CD1c-positive myeloid dendritic cell (primary cell): Measurements from ENCODE around the gene TCF20.

Source experiments
- DNase-seq: peaks from one replicate; pipeline ENCODE4 v3.0.0-alpha.2; 2016; ENCODE audit errors: extremely low spot score

Gene TCF20

DNA sequence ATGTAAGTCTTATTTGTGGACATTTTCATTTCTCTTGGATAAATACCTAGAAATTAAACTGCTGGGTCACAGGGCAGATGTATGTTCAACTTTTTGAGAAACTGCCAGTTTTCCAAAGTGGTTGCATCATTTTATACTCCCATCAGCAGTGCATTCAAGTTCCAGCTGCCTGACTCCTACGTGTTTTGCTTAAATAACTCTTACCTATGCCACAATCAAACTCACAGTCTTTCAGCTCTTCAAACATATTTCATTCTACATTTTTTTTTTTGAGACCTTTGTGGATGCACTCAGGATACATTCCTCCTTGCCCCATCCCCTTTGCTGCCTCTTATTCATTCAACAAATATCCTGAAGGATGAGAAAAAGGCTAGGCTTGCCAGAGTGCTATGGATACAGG, 9.2 kb downstream of the TCF20 start:
- no peak for DNase-seq

DNA sequence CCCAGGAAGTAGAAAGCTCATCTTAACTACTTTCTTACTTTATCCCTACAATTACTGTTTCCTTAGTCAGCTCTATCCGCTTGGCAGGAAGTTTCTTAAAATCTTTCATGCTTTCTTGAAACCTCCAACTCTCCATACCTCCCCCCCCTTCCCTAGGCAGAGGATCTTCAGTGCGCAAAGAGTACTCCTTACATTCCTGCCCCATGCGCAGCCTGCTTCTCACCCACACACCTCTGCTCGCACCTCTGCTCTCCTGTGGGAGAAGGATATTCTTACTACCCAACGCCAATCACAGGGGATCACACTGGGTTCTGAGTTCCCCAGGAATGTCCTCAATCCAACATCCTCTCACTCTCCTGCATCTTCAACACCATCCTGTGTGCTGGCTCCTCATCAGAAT, 12.3 kb downstream of the TCF20 start:
- DNase-seq: no peak

DNA sequence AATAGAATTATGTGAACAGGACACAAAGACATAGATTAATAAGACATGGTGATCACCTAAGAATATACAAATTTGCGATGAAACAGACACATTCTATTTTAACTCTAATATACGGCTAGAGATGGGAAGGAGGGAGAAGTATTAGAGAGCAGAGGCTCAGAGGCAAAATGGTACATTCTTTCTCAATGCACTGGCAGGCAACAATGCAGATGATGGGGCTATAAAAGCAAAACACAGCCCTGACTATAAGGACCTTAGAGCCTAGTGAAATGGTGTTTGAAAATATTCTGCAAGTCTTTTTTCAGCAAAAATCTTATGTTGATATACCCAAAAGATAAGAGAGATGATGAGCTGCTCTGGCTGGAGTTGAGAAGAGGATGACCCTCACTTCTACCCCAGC, 13.1 kb downstream of the TCF20 start:
- DNase-seq: no peak

DNA sequence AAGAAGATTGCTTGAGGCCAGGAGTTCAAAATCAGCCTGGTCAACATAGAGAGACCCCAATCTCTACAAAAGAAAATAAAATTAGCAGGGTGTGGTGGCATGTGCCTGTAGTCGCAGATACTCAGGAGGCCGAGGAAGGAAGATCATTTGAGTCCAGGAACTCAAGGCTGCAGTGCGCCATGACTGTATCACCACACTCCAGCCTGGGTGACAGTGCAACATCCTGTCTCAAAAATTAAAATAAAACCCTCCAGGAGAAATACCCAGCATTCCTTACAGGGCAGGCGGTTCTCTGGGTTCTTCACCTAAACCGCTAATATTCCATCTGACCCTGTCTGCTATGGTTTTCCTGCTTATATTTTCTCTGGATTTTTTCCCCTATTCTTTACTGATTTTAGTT, 13.5 kb downstream of the TCF20 start:
- no peak for DNase-seq

DNA sequence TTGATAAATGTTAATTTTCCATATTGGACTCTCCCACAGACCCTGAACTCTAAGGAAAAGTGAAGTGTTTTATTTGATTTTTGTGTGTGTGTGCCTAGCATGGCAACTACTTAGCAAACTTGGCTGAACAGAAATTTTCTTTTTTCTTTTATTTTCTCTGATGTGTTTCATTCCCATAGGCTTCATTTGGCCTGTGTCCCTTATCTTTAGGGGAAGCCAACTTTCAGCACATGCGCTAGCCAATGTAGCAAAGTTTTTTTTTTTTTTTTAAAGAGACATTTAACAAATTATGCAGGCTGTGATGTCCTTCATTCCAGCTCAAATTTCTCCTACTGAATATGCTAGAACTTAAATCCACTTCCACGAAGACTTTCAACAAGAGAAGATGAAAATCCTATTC, 14.2 kb downstream of the TCF20 start:
- DNase-seq: no peak

DNA sequence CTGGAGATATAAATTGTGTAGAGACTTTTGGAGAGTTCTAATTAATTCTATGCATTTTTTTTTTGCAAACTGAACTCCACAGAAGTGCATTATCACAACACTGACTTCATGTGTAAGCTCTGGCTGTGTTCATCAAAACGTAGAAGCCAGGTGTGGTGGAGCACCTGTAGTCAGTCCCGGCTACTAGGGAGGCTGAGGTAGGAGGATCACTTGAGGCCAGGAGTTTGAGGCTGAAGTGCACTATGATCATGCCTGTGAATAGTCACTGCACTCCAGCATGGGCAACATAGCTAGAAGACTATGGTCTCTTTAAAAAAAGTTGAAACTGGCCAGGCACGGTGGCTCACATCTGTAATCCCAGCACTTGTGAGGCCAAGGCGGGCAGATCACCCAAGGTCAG, 20.6 kb downstream of the TCF20 start:
- DNase-seq: no peak

DNA sequence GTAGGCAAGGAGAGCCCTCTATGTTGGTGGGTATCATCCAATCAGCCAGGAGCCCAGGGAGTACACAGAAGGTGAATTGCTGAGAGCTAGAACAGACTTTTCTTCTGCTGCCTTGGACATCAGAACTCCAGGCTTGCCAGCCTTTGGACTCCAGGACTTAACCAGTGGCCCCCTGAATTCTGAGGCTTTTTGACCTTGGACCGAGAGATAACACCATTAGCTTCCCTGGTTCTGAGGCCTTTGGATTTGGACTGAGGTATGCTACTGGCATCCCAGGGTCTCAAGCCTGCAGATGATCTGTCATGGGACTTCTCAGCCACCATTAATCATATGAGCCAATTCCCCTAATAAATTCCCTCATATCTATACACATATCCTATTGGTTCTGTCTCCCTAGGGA, 21.5 kb downstream of the TCF20 start:
- DNase-seq: no peak

DNA sequence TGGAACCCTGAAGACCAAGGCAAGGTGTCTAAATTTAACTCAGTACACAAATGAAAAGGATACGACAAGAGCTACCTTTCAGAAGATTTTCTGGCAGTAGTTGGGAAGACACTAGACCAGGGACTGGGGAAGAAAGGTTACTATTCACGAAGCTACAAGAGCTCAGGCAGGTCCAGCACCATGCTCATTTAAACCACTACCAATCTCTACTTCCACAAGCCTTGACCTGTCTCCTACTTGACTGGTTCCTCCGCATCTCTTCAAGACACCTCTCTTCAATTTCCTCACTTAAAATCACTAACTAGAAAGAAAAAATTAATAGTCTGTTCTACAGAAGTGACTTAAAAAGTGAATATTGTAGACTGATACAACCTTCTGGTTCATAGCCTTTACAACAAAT, 22.9 kb downstream of the TCF20 start:
- no peak for DNase-seq

DNA sequence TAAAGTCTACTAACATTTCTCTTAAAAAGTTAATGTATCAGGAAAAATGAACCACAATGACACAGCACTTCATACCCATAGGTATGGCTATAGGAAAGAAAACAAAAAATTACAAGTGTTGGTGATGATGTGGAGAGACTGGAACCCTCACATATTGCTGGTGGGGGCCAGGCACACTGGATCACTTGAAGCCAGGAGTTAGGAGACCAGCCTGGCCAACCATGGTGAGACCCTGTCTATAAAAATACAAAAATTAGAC, 26.7 kb downstream of the TCF20 start:
- no peak for DNase-seq

DNA sequence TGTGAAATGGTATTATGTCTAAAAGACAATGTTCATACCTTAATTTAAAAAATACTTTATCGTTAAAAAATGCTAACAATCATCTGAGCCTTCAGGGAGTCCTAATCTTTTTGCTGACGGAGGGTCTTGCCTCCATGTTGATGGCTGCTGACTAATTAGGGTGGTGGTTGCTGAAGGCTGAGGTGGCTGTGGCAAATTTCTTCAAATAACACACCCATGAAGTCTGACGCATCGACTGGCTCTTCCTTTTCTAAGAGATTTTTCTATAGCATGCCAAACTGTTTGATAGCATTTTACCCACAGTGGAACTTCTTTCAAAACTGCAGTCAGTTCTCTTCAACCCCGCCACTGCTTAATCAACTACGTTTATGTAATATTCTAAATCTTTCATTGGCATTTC, 33.6 kb downstream of the TCF20 start:
- no peak for DNase-seq

DNA sequence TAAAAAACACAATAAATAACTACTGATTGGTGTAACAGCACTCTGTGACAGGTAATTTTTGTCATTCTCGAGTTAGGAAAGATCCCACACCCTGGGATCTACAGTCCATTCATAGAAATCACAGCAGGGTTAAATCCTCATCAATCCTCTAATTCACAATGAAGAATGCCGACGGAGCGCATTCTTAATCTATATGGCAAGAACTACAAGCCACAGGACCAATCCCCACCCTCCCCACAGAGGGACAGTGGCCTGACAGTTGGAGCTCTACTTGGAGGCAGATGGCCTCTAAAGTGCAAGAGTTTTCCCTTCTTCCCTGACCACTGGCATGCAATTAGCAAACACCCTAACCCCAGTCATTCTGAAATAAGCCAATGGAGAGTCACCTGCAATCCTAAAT, 34.2 kb downstream of the TCF20 start:
- no peak for DNase-seq

DNA sequence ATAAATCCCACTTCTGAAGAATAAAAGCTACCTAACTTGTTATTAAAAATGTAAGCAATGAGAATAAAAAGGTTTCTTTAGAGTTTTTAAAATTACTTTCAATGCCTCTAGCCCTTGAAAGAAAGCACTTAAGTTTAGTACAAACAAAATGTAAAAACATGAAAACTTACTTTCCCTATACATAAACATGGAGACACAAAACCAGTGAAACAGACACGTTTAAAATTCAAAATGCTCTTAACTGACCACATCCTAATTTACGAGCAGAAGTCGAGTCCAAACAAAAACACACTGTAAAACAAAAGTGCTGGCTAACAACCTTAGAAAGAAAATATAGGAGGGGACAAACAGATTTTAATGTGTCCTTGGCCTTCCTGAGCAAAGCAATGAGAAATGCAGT, 36.6 kb downstream of the TCF20 start:
- no peak for DNase-seq

DNA sequence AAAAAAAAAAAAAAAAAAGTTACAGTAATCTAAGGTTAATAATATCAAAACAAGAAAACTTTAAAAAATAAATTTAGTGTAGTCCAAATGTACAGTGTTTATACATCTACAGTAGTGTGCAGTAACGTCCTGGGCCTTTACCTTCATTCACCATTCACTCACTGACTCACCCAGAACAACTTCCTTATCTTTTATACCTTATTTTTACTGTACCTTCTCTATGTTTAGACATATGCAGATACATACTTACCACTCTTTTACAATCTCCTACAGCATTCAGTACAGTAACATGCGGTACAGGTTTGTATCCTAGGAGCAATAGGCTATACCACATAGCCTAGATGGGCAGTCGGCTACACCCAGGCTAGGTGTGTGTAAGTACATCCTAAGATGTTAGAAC, 38.5 kb downstream of the TCF20 start:
- no peak for DNase-seq

DNA sequence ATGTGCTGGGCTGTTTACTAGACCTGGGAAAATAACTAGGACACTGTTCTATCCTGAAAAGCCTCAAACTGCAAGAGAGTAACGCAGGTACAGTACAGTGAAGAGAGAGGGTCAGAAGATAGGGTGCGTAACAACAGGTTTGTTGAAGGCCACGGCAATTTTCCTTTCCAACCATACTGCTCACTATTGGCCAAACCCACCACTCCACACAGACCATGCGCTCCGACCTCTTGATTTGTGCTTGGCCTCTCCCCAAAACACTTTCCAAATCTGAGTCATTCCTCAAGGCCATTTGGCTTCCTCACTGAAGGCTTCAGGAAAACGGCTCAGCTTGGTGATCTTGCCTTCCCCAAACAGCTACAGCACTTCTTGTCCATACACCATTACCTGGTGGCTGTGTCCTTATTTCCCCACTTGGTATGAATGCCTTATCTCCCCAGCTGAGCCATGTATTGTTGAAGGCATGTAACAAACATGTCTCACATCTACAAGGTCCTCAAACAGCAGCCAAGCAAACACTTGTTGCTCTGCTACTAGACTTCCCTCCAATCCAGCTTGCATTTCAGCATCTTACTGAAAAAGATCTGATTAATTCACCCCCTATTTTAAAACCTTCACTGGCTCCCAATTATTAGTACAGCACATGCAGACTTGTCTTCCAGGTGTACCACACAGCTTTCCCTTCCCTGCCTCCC, 40.9 kb downstream of the TCF20 start:
- DNase-seq: no peak

DNA sequence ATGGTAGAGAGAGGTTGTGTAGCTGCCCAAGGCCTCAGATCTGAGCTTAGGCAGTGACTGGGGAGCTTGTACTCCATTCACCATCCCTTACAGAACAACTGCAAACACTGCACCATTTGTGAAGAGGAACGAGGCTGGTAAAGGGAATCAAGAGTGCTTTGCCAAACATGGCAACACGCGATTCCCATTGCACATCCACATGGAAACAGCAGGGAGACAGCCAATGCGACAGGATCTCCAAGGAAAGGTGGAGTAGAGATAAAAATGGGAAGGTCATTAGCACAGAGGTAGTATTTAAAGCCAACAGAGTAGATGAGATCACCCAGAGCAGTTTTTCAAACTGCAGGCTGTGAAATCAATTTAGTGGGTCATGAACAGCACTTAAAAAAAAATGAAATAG, 42.0 kb downstream of the TCF20 start:
- DNase-seq: no peak

DNA sequence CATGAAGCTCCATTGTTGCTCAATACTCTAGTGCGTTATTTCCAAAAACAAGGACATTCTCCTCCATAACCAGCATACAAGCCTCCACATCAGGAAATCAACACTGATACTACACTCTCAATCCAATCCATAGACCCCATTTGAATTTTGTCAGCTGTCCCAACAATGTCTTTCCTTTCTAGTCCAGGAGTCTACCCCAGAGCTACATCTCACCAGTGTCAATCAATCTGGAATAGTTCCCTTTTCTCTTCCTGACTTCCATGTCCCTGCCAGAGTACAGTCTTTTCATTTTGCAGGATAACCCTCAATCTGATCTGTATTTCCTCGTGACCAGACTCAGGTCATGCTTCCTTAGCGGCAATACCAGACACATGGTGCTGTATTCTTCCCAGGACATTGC, 43.0 kb downstream of the TCF20 start:
- peak; percentile 33 for DNase-seq

DNA sequence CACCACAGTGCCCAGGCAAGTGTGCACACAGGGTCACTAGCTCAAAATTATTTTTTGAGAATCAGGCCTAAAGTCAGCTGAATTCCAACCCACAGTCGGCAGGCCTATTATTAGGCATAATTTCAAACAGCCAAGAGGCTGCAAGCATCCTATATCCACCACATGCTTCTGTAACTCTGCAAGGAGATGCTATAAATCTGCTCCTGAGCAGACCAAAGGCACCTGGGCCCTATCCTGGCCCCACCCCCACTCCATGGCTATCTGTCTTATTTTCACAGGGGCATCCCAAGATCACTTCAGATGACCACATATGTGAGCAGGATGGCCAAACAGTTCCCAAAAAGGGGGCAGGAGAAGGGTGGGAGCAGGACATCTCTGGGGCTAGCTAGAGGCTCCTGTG, 44.6 kb downstream of the TCF20 start:
- no peak for DNase-seq

DNA sequence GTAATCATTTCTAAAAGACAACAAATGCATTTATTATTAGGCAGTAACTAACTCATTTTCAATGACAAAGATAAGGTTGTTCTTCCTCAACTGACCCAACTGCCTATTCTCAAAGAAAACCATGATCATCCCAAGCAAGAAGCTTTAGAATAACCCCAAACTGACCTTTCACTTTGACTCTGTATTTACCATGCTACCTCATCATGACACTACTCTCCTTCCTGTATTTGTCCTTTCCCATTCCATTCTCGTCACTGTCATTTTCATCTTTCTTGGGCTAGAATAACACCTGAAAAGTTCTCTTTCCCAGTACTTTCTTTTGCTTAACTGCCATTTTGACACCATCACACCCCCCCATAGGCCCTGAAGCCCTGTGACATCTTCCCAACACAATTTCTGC, 48.3 kb downstream of the TCF20 start:
- DNase-seq: peak; percentile 32
